RWPE2 (cell line): Measurements from ENCODE around the gene CHAC2.

ENCODE experiments used
- ATAC-seq: fragments of 200-7000 bp; cut with Tn5 transposase; 3 replicates; pipeline ENCODE4 v1.9.1; 2021; ENCODE audit warnings: low read depth
- DNase-seq: peaks from one replicate; pipeline ENCODE4 v3.0.0-alpha.2; 2020; ENCODE audit warnings: low spot score
- H3K27ac ChIP-seq: fragments of 450-650 bp; 2 replicates; pipeline ENCODE4 v1.5.1; 2017; ENCODE audit warnings: mild to moderate bottlenecking; ENCODE audit not compliant: poor library complexity, severe bottlenecking
- H3K27me3 ChIP-seq: fragments of 250-450 bp; sonication (Bioruptor Pico); 2 replicates; pipeline ENCODE4 v1.5.1; 2021; ENCODE audit warnings: mild to moderate bottlenecking, moderate library complexity; ENCODE audit not compliant: insufficient read depth, poor library complexity, severe bottlenecking
- H3K36me3 ChIP-seq: fragments of 250-450 bp; sonication (Bioruptor Pico); 2 replicates; pipeline ENCODE4 v1.5.1; 2020; ENCODE audit warnings: low read depth, mild to moderate bottlenecking, moderate library complexity
- H3K4me1 ChIP-seq: fragments of 250-450 bp; sonication (Bioruptor Pico); 2 replicates; pipeline ENCODE4 v1.5.1; 2021; ENCODE audit warnings: mild to moderate bottlenecking, moderate library complexity; ENCODE audit not compliant: insufficient read depth, poor library complexity, severe bottlenecking
- H3K4me3 ChIP-seq: fragments of 250-450 bp; sonication (Bioruptor Pico); 2 replicates; pipeline ENCODE4 v1.5.1; 2021; ENCODE audit warnings: mild to moderate bottlenecking, moderate library complexity; ENCODE audit not compliant: severe bottlenecking
- H3K9me3 ChIP-seq: fragments of 250-450 bp; sonication (Bioruptor Pico); 2 replicates; pipeline ENCODE4 v1.5.1; 2021; ENCODE audit warnings: mild to moderate bottlenecking, moderate library complexity; ENCODE audit not compliant: severe bottlenecking
- CTCF ChIP-seq: fragments of 450-650 bp; IDR thresholded peaks from one replicate; pipeline ENCODE4 v1.5.1; 2017; ENCODE audit warnings: mild to moderate bottlenecking, moderate library complexity; ENCODE audit not compliant: poor library complexity, severe bottlenecking

Gene CHAC2

GRCh38 chr2:53770264-53770663, 2.7 kb downstream of the CHAC2 start:
- Histone ChIP-seq H3K4me1 (peaks cover 14% of the 10 kb centered on the region), H3K27me3 (no peaks in the 10 kb centered on the region), H3K36me3 (peaks cover 25% of the 10 kb centered on the region), H3K4me3 (no peak overlapping the region), H3K27ac (no peak overlapping the region), H3K9me3 (no peaks in the 10 kb centered on the region)
- DNase-seq = no peak
- no peak for ATAC-seq
- no peak for TF ChIP-seq CTCF

GRCh38 chr2:53777134-53777533, 9.5 kb downstream of the CHAC2 start:
- Histone ChIP-seq H3K9me3 (no peaks in the 10 kb centered on the region), H3K27ac (no peak overlapping the region), H3K27me3 (no peaks in the 10 kb centered on the region), H3K4me3 (no peak overlapping the region), H3K36me3 (peaks cover 43% of the 10 kb centered on the region), H3K4me1 (no peaks in the 10 kb centered on the region)
- ATAC-seq = no peak
- DNase-seq = no peak
- no peak for TF ChIP-seq CTCF

GRCh38 chr2:53778536-53779162, 11.0 kb downstream of the CHAC2 start:
- no peak overlapping the region for H3K27ac ChIP-seq
- H3K27me3 ChIP-seq = no peaks in the 10 kb centered on the region
- H3K4me3 ChIP-seq = no peak overlapping the region
- H3K9me3 ChIP-seq = no peaks in the 10 kb centered on the region
- ATAC-seq = no peak
- no peak for DNase-seq
- H3K4me1 ChIP-seq = no peaks in the 10 kb centered on the region
- H3K36me3 ChIP-seq = peaks cover 37% of the 10 kb centered on the region
- no peak for TF ChIP-seq CTCF

GRCh38 chr2:53780056-53780455, 12.5 kb downstream of the CHAC2 start:
- ATAC-seq (no peak), DNase-seq (no peak)
- TF ChIP-seq CTCF = no peak
- Histone ChIP-seq H3K4me1 (peaks cover 9% of the 10 kb centered on the region), H3K36me3 (peaks cover 26% of the 10 kb centered on the region), H3K9me3 (no peaks in the 10 kb centered on the region), H3K4me3 (no peak overlapping the region), H3K27me3 (no peaks in the 10 kb centered on the region), H3K27ac (no peak overlapping the region)

GRCh38 chr2:53782676-53783075, 15.1 kb downstream of the CHAC2 start:
- Histone ChIP-seq H3K4me1 (peaks cover 15% of the 10 kb centered on the region), H3K36me3 (peaks cover 19% of the 10 kb centered on the region)

More at GRCh38 chr2:53782676-53783075, 15.1 kb downstream of the CHAC2 start:
- H3K4me3 ChIP-seq = no peak overlapping the region
- DNase-seq = no peak
- no peaks in the 10 kb centered on the region for H3K27me3 ChIP-seq
- no peak overlapping the region for H3K27ac ChIP-seq
- no peaks in the 10 kb centered on the region for H3K9me3 ChIP-seq
- TF ChIP-seq CTCF = no peak
- no peak for ATAC-seq
